HCT116 (cell line): Measurements from ENCODE around the gene LAMA4.

Experiments used
- CEBPB ChIP-seq: IDR thresholded peaks from 2 replicates; pipeline ENCODE4 v1.6.1; 2012; ENCODE audit warnings: low read depth
- EZH2 ChIP-seq: fragments of 200-600 bp; sonication (generic); IDR thresholded peaks from 2 replicates; pipeline ENCODE4 v1.6.1; 2017; ENCODE audit warnings: antibody characterized with exemption, mixed run types
- EZH2phosphoT487 ChIP-seq: fragments of 200-600 bp; IDR thresholded peaks from 2 replicates; pipeline ENCODE4 v1.6.1; 2018; ENCODE audit warnings: antibody characterized with exemption, borderline replicate concordance
- POLR2A ChIP-seq: IDR thresholded peaks from 2 replicates; pipeline ENCODE4 v1.7.0; 2011; ENCODE audit warnings: borderline replicate concordance; ENCODE audit not compliant: insufficient read depth, insufficient read length; ENCODE audit errors: extremely low read depth
- POLR2AphosphoS5 ChIP-seq: IDR thresholded peaks from 2 replicates; pipeline ENCODE4 v1.6.1; 2011; ENCODE audit warnings: mild to moderate bottlenecking, low read depth, low read length, moderate library complexity
- RAD21 ChIP-seq: IDR thresholded peaks from 2 replicates; pipeline ENCODE4 v1.6.1; 2012; ENCODE audit warnings: low read depth, mild to moderate bottlenecking
- SIN3A ChIP-seq: IDR thresholded peaks from 2 replicates; pipeline ENCODE4 v1.6.1; 2012; ENCODE audit warnings: low read depth
- YY1 ChIP-seq: IDR thresholded peaks from 2 replicates; pipeline ENCODE4 v1.6.1; 2011; ENCODE audit warnings: low read length, low read depth, moderate library complexity, mild to moderate bottlenecking; ENCODE audit not compliant: insufficient replicate concordance; ENCODE audit errors: extremely low read depth
- ZNF274 ChIP-seq: fragments of 200-500 bp; sonication (Bioruptor generic); IDR thresholded peaks from 2 replicates; pipeline ENCODE4 v1.6.1; 2014; ENCODE audit warnings: mild to moderate bottlenecking, low read depth, low read length, inconsistent platforms
- TF ChIP-seq, protein P1 (sequence below), 3 experiments: fragments of 200-600 bp in 1 of 3; sonication (generic) in 1 of 3; IDR thresholded peaks in 2 of 3; conservative IDR thresholded peaks in 1 of 3; 2 replicates each; pipeline ENCODE4 v1.5.1; 2012 to 2017; ENCODE audit warnings: low read depth in 2 of 3, low read length in 2 of 3, antibody characterized with exemption in 1 of 3, borderline replicate concordance in 1 of 3, control low read depth in 1 of 3, mild to moderate bottlenecking in 1 of 3, mixed read lengths in 1 of 3, mixed run types in 1 of 3, moderate library complexity in 1 of 3; ENCODE audit not compliant: insufficient read depth in 1 of 3
- TF ChIP-seq, protein P2 (sequence below): IDR thresholded peaks from 2 replicates; pipeline ENCODE4 v1.6.1; 2012

DNA sequence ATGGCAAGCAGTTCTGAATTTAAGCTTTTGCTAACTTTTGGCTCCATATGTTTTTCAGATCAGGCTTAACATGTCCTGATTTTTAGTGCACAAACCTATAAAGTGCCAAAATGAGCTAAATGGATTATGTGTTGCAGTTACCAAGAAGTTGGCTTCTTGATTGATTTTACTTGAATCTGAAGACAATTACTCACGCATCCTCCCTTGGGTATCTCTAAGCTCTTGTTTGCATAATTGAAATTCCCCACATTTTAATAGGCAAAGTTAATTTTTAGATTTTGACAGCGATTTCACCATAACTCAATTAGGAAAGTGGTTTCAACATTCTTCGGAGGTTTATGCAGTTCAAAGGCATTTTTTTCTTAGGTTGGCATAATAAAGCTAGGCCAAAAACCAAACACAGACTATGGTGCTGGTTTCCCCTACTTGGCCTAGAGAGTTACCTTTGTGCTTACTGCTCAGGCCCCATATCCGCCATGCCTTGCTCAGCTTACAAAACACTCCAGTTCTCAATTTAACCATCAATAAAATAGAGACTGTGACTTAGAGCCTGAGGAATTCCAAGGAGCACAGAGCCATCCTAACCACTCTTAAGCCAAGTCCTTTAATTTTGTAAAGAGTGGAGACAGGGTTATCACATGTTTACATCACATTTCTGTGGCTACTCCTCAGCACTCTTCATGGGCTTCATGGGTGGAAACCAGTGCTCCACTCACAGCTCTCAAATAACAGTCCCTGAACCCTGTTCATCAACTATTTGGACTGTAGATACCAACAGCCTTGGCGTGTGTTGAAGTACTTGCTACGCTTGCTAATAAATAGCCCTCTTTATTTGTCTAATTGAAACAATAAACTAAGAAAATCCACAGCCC is 32.1 kb downstream of the LAMA4 start:
- TF ChIP-seq, protein P1, sequence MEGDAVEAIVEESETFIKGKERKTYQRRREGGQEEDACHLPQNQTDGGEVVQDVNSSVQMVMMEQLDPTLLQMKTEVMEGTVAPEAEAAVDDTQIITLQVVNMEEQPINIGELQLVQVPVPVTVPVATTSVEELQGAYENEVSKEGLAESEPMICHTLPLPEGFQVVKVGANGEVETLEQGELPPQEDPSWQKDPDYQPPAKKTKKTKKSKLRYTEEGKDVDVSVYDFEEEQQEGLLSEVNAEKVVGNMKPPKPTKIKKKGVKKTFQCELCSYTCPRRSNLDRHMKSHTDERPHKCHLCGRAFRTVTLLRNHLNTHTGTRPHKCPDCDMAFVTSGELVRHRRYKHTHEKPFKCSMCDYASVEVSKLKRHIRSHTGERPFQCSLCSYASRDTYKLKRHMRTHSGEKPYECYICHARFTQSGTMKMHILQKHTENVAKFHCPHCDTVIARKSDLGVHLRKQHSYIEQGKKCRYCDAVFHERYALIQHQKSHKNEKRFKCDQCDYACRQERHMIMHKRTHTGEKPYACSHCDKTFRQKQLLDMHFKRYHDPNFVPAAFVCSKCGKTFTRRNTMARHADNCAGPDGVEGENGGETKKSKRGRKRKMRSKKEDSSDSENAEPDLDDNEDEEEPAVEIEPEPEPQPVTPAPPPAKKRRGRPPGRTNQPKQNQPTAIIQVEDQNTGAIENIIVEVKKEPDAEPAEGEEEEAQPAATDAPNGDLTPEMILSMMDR (IDR thresholded peaks at IDR 0.05 in 2 of 3, conservative IDR thresholded peaks at IDR 0.05 in 1 of 3; ENCODE audit: borderline replicate concordance in 1 of 3, insufficient read depth in 1 of 3, low read depth in 2 of 3, low read length in 2 of 3) = no peak
- TF ChIP-seq YY1 = no peak
- TF ChIP-seq POLR2A = no peak
- no peak for TF ChIP-seq ZNF274
- TF ChIP-seq POLR2AphosphoS5 = no peak
- TF ChIP-seq EZH2 = no peak
- no peak for TF ChIP-seq CEBPB
- no peak for TF ChIP-seq RAD21
- TF ChIP-seq SIN3A = no peak
- TF ChIP-seq EZH2phosphoT487 = no peak
- TF ChIP-seq, protein P2, sequence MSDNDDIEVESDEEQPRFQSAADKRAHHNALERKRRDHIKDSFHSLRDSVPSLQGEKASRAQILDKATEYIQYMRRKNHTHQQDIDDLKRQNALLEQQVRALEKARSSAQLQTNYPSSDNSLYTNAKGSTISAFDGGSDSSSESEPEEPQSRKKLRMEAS = no peak
